NCI-H1105 treated with DMSO at 0.1 percent for 48 hours (cell line): ENCODE data around the gene RBCK1.
"Not testable (repeated sequence)": the region's sequence is repeated elsewhere in the genome, so short reads cannot be mapped to it uniquely, and the experiment has no call there.

Source experiments
- DNase-seq: peaks from one replicate; lab custom pipeline; 2025; lab: John Stamatoyannopoulos, UW

Gene RBCK1

DNA sequence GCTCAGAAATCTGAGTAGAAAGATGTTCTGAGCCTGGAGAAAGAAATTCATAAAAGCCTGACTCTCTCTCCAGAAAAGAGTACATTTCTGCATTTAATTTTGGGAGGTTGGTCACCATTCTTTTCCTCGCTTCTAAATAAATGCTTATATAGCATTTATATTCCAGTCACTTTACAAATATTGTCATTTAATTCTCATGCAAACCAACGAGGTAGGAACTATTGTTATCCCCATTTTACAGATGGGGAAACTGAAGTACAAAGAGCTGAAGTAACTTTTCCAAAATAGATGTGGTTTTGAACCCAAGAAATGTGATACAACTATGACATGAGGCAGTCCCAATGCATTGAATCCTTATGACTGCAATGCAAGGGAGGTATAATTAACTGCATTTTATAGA lies 32.0 kb upstream of the RBCK1 start:
- DNase-seq: no peak

DNA sequence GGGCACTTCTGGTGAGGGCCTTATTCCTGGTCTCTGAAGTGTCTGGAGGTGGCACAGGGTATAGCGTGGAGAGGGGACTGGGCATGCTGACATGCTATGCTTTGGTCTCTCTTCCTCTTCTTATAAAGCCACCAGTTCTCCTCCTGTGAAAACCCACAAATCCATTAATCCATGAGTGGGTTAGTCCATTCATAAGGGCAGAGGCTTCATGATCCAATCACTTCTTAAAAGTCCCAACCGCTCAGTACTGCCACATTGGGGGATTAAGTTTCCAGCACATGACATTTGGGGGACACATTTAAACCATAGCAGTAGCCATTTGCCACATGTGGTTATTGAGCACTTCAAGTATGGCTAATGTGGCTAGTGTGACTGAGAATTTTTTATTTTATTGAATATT lies 31.3 kb upstream of the RBCK1 start:
- no peak for DNase-seq

DNA sequence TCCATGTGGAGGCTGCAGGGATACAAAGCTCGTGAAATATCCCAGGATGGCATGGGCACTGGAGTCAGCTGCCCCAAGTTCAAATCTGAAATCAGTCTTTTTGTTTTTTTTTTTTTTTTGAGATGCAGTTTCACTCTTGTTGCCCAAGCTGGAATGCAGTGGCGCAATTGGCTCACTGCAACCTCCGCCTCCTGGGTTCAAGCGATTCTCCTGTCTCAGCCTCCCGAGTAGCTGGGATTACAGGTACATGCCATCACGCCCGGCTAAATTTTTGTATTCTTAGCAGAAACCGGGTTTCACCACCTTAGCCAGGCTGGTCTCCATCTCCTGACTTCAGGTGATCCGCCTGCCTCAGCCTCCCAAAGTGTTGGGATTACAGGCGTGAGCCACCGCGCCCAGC lies 30.5 kb upstream of the RBCK1 start:
- not testable (repeated sequence) for DNase-seq

DNA sequence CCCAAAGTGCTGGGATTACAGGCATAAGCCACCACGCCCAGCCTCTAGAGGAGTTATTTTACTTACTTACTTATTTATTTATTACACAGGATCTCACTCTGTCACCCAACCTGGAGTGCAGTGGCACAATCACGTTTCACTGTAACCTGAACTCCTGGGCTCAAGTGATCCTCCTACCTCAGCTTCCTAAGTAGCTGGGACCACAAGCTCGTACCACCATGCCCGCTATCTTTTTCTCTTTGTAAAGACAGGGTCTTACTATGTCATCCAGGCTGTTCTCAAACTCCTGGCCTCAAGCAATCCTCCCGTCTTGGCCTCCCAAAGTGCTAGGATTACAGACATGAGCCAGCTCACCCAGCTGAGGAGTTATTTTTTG lies 29.1 kb upstream of the RBCK1 start:
- DNase-seq: no peak

DNA sequence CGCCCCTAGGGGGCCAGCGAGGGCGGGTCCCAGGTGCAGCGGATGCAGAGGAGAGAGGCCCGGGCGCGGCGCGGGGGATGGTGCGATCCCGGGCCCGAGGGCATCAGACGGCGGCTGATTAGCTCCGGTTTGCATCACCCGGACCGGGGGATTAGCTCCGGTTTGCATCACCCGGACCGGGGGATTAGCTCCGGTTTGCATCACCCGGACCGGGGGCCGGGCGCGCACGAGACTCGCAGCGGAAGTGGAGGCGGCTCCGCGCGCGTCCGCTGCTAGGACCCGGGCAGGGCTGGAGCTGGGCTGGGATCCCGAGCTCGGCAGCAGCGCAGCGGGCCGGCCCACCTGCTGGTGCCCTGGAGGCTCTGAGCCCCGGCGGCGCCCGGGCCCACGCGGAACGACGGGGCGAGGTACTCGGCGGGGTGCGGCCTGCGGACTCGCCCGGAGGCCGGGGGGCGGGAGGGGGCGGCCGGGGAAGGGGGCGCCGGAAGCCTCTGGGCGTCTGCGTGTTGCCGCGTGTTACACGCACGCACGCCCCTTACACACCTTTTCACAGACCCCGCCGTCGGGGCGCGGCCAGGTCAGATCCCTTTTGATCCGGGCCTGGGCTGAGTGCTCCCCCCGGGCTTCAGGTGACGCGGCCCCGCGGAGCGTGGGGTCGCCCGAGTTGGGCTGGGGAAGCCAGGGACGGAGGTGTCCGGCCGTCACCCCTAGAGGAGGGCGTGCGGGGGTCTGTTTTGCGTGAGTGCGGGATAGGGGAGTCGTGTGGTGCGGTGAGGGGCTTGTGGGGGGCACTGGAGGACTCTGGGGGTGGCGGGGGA lies 27.1 kb upstream of the RBCK1 start:
- peak; percentile 33 for DNase-seq

DNA sequence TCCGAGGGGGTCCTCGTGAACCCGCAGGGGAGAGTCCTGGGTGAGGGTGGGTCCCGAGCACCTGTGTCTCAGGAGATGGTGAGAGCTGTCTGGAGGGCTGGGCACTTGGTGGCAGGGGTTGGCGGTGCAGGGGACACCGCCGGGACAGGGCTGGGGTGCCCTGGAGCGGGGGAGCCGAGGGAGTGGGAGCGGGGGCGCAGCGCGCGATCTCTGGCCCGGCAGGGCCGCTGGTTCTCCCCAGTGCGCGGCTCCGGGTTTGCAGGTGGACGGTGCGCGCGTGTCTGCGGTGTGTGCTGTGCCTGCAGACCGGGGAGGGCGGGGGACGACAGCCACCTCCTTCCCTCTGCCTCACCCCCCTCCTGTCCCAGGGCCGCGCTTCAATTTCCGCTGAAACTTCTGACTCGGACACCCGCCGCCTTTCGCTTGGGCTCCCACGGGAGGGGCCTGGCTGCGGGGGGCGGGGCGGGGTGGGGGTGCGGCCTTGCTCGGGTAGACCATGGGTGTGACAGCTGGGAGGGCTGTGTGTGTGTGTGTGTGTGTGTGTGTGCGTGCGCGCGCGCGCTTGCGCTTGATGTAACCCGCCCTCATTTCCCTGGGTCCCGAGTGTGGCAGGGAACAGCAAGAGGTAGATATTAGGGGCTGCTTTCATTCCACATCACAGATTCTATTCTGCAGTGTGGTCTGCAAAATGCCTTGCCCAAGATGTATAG lies 26.4 kb upstream of the RBCK1 start:
- peak; percentile 53 for DNase-seq

DNA sequence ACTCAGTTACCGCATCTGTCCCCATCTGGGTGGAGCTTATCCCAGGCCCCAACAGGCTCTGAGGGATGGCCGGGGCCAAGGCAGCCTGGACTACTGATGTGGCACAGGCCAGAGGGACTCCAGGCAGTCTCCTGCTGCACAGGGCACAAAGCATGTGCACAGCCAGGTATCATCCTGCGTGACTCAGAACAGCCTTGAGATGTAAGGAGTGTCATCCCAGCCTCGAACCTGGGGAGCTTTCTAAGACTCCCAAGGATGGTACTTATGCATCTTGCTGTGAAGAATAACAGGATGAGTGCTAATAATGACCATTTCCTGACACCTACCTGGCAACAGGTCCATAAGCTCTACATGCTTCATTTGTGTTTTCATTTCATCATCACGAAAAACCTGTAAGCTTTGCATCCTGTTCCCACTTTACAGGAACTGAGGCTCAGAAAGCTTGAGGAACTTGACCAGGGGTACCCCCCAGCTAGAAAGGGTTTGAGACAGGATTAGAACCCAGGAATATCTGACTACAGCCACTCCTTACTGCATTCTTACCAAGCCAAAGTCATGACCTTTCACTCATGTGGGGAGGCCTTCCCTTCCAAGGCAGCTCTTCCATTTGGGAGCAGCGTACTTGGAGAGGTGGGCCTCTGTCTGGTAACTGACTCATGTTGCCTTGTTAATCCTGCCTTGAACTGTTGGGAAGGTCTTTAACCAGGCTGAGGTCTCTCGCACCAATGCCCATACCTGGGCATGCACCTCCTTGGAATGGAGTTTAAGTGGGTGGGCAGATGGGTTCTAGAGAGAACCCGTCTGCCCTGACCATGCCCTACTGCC lies 25.6 kb upstream of the RBCK1 start:
- no peak for DNase-seq

DNA sequence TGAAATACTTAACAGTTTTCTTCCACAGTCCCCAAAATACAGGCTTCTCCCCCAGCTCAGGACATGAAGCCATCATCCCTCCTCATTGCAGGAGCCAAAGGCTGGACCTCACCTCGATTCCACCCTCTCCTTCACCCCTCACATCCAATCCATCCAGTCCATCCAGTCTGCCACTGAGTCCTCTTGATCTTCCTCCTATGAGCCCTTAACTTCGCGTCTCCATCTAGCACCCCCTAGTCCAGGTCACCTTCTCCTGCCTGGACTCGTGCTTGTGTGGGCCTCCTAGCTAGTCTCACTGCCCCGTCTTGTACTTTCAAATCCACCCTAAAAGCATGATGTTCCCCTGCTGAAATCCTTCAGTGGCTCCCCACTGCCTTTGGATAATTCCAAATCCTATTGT lies 24.2 kb upstream of the RBCK1 start:
- no peak for DNase-seq

DNA sequence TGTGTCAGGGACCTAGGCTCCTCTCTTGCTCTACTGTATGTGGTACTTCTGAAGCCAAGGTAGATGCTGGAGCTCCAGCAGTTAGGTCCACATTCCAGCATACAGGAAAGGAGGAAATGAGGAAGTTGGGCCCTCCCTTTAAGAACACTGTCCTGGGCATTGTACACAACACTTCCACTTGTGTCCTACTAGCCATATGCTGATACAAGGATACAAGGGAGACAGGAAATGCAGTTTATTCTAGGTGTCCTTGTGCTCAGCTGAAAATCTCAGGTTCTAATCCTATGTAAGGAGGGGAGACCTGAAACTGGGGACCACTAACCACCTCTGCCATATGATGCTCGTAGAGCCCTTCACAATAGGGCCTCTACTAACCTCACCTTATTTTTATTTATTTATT lies 23.4 kb upstream of the RBCK1 start:
- DNase-seq: no peak

DNA sequence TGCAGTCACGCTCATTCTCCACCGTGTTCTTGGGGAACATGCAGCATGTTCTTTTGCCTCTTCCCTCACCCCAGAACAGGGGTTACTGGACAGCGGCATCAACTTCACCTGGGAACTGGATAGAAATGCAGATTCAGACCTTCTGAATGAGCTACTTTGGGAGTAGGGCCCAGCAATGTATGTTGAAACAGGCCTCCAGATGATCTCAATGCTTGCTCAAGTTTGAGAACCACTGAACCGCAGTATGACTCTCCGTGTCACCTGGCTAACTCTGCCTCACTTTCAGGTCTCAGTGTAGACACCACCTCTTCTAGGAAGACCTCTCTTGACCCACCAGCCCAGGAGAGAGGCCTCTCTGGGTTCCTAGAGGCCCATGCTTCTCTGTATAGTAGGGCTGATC lies 22.7 kb upstream of the RBCK1 start:
- DNase-seq: no peak

DNA sequence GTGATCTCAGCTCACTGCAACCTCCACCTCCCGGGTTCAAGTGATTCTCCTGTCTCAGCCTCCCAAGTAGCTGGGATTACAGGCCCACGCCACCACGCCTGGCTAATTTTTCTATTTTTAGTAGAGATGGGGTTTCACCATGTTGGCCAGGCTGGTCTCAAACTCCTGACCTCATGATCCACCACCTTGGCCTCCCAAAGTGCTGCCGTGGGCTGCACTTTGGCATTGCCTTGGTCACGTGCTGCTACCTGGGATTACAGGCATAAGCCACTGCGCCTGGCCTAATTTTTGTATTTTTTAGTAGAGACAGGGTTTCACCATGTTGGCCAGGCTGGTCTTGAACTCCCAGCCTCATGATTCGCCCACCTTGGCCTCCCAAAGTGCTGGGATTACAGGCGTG lies 21.5 kb upstream of the RBCK1 start:
- not testable (repeated sequence) for DNase-seq

DNA sequence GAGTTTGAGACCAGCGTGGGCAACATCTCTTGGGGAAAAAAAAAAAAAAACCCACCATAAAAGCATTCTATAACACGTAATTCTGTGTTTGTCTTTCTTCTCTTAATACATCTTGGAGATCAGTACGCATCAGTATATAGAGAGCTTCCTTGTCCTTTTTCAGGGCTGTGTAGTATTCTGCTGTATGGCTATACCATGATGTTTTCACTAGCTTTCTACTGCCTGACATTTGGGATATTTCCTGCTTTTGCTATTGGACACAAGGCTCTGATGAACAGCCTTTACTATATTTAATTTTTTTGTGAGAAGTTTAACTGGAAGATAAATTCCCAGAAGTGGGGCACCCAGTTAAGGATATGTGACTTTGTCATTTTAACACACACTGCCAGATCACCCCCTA lies 20.6 kb upstream of the RBCK1 start:
- DNase-seq: no peak

DNA sequence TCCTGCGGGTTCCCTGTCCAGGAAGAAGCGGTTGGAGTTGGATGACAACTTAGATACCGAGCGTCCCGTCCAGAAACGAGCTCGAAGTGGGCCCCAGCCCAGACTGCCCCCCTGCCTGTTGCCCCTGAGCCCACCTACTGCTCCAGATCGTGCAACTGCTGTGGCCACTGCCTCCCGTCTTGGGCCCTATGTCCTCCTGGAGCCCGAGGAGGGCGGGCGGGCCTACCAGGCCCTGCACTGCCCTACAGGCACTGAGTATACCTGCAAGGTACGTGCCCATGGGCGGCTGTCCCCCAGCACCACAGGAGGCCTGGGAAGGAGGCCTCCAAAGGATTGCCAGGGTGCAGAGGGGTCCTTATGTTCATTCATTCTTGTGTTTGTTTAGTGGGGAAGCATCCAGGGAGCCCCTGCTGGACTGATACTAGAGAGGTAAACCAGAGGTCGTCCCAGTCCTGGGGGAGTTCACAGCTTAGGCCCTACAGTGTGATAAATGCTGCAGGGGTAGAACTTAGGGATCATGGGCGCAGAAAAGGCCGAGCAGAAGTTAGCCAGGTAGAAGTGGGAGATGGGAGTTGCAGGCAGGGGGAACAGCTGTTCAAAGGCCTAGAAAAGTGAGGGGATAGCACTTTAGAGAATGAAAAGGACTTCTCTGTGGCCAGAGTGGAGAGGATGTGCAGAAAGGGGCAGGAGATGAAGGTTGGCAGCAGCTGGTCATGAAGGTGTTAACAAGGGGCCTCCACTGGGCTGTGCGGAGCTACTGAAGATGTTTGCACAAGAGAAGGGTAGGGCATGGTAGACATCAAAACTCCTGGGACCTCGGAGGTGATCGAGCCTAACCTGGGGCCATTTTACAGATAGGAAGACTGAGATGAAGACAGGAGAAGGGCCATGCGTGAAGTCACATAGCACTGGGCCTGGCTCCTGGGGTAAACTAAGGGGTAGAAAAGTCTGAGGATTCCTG lies 19.8 kb upstream of the RBCK1 start:
- no peak for DNase-seq

DNA sequence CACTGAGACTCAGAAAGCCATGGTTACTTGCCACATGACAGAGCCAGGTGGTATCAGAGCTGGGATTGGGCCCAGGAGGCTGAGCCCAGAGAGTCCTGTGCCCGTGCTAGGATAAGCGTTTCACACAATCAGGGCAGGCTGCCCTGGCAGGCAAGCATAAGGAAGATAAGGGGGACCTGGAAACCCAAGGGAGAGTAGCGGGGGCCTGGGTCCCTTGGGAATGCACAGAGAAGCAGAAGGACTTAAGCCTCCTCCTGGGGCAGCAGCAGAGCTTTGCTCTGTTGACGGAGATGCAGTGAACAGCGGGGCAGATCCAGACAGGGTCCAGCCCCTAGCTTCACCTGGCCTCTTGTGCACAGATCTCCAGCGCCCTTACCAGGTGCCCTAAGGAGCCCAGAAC lies 18.9 kb upstream of the RBCK1 start:
- DNase-seq: no peak

DNA sequence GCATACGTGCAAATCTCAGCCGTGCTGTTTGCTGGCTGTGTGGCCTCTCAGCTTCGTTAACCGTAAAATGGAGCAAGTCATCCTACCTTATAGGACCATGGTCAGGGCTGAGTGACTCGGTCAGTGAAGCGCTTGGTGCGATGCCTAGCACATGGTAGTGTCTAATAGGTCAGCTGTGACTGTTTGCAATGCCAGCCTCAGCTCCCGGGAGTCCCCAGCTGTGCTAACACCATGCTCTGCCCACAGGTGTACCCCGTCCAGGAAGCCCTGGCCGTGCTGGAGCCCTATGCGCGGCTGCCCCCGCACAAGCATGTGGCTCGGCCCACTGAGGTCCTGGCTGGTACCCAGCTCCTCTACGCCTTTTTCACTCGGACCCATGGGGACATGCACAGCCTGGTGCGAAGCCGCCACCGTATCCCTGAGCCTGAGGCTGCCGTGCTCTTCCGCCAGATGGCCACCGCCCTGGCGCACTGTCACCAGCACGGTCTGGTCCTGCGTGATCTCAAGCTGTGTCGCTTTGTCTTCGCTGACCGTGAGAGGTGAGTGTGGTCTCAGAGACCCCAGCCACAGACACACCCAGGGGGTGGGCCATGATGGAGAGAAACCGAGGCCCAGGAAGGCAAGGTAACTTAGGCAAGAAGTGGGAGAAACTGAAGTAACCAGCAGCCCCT lies 16.9 kb upstream of the RBCK1 start:
- no peak for DNase-seq

DNA sequence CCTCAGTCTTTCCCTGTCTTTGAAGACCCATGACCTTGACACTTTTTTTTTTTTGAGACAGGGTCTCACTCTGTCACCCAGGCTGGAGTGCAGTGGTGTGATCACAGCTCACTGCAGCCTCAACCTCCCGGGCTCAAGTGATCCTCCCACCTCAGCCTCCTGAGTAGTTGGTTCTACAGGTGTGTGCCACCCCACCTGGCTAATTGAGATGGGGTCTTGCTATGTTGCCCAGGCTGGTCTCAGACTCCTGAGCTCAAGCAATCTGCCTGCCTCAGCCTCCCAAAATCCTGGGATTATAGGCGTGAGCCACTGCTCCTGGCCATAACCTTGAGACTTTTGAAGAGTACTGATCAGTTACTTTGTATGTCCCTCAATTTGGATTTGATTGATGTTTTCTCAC lies 14.8 kb upstream of the RBCK1 start:
- DNase-seq: not testable (repeated sequence)

DNA sequence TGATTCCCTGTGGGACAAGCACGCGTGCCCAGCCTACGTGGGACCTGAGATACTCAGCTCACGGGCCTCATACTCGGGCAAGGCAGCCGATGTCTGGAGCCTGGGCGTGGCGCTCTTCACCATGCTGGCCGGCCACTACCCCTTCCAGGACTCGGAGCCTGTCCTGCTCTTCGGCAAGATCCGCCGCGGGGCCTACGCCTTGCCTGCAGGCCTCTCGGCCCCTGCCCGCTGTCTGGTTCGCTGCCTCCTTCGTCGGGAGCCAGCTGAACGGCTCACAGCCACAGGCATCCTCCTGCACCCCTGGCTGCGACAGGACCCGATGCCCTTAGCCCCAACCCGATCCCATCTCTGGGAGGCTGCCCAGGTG lies 11.9 kb upstream of the RBCK1 start:
- DNase-seq: no peak

DNA sequence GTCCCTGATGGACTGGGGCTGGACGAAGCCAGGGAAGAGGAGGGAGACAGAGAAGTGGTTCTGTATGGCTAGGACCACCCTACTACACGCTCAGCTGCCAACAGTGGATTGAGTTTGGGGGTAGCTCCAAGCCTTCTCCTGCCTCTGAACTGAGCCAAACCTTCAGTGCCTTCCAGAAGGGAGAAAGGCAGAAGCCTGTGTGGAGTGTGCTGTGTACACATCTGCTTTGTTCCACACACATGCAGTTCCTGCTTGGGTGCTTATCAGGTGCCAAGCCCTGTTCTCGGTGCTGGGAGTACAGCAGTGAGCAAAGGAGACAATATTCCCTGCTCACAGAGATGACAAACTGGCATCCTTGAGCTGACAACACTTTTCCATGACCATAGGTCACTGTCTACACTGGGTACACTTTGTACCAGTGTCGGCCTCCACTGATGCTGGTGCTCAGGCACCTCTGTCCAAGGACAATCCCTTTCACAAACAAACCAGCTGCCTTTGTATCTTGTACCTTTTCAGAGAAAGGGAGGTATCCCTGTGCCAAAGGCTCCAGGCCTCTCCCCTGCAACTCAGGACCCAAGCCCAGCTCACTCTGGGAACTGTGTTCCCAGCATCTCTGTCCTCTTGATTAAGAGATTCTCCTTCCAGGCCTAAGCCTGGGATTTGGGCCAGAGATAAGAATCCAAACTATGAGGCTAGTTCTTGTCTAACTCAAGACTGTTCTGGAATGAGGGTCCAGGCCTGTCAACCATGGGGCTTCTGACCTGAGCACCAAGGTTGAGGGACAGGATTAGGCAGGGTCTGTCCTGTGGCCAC lies 11.3 kb upstream of the RBCK1 start:
- no peak for DNase-seq

DNA sequence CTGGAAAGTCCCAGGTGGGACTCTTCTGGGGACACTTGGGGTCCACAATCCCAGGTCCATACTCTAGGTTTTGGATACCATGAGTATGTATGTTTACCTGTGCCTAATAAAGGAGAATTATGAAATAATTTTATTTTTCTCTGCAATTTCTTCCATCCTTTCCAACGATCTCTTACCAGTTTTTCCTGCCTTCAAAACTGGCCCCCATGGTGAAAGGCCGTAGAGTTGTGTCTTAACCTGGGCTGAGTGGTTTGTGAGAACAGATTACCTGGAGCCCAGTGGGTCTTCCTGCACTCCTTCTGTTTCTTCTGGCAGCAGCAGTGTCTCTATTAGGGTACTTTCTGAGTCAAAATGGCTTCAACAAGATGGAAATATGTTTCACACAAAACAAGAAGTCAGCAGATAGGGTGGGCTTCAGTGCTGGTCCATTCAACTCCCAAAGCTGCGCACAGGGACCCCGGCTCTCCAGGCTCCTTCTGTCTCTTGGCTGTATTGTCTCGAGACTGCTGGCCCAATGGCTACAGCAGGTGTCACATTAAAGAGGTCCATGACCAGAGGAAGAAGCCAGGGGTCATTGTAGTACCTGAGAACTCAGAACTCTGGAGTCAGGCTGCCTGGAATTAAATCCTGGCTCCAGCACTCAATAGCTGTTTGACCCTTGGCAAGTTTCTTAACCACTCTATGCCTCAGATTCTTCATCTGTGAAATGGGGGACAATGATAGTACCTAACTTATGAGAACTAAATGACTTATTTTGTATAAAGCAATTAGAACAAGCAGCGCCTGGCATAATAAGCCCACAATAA lies 10.5 kb upstream of the RBCK1 start:
- no peak for DNase-seq
